GM21619 (cell line): Measurements from ENCODE around the gene LMX1A.

Source experiments
- ATAC-seq: cut with Tn5 transposase; IDR thresholded peaks from one replicate; pipeline ENCODE4 v1.9.1; 2021; ENCODE audit not compliant: unreplicated experiment

The LMX1A gene

DNA sequence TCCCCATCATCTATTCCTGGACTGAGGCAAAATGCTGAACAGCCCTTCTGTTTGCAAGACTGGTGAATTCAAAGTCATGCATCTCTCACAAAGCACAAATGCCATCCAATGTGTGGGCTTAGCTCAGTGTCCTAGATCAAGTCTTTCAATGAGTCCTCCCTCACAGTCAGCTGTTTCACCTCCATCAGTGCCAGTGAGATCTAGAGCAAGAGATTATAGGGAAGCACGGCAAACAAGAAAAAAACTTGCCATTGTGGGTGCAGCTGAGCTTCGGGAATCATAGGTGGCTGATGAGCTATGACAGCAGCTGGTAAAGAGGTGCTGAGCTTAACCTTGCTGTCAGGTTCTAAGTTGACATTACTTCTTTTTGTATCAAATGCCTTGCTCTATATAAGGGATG is 130.2 kb downstream of the LMX1A start:
- ATAC-seq, result no peak

DNA sequence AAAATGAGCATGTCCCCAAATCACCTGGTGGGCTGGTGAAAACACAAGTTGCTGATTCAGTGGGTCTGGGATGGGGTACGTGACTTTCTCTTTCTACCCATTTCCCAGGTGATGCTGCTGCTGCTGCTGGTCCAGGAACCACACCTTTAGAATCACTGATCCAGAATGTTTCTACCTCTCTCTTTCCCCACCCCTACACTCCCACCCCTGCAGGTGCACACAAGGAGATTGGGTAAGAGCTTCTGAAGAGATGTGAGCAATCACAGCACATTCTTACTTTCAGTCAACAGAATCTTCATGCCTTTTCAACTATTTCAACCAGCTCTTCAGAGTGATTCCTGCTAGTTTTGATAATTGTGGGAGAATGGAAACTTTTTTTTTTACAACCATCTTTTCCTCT is 130.9 kb downstream of the LMX1A start:
- no peak for ATAC-seq

DNA sequence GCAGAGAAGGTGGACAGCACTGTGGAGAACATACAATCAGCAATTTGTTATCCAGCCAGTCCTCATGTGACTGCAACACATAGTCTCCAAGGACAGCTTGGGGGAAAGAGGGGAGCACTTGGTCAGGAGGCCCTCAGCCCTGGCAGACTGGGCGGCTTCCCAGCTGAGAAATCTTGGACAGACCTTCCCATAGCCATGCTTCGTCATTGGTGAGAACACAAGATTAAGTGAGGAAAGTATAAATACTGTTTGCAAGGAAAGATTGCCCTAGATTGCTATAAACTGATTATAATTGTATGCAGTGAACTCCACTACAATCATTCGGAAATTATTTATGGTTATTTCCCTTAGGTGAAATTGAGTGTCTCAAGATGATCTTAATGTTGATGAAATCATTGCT is 131.5 kb downstream of the LMX1A start:
- no peak for ATAC-seq

DNA sequence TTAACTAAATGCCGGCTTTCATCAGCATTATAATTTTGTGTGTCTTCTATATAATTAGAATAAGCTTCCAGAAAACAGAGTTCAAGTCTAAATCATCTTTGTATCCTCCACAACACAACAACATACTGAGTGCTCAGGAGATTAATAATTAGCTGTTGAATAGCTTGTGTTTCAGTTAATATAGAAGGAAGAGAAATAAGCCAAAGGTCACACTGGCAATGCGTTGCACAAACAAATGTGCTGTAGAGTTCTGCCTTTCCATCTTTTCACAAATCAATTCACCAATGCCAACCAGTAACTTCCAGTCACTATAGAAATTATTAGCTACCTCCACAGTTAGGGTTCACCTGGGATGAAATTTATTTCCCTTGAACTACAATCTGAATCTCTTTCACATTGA is 132.0 kb downstream of the LMX1A start:
- ATAC-seq, result no peak

DNA sequence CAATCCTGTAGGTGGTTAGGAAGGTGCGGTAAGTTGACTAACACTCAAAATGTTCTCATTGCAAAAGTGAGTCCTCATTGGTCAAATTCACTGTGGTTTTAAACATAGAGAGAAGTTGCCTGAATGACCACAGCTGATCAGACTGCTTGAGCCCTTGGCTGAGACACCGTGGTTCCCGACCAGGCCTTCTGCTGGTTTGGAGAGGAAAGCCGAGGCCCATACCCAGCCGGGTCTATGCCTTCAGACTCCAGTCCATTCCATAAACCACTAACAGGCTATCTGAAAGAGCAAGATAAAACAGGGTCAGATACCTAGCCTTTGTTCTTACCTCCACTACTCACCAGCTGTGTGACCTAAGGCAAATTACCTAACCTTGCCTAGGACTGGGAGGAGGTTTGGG is 133.9 kb downstream of the LMX1A start:
- no peak for ATAC-seq

DNA sequence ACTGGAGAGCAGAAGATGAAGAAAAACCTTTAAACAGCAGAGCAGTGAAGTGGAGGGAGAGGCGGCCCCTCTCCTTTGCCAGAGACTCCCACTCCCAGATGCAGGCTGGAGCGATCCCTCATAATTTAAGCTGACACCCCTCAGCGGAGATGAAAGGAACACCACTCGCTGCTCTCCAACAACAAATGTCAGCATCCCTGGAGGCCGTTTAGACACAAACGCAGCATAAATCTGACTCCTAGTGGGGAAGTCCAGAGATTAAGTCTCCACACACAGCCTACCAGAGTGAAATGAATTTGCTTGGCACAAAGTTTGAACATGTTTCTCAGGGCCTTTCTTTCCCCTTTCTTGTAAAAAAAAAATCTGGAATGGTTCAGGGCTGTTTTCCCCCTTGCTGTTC is 137.8 kb downstream of the LMX1A start:
- no peak for ATAC-seq

DNA sequence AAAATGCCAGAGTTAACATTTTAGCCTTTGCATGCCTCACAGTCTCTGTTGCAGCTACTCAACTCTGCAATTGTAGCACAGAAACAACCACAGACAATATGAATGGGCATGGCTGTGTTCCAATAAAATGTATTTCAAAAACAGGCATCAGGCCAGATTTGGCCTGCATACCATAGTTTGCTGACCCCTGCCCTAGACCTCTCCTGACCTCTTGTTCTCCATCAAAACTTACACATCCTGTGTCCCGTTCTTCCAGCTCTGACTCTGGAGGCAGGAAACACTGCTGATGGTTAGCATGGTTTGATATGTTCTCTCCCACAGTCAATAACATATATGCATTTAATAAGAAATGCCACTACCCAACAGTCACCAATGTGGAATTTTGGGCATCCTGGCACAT is 138.6 kb downstream of the LMX1A start:
- no peak for ATAC-seq

DNA sequence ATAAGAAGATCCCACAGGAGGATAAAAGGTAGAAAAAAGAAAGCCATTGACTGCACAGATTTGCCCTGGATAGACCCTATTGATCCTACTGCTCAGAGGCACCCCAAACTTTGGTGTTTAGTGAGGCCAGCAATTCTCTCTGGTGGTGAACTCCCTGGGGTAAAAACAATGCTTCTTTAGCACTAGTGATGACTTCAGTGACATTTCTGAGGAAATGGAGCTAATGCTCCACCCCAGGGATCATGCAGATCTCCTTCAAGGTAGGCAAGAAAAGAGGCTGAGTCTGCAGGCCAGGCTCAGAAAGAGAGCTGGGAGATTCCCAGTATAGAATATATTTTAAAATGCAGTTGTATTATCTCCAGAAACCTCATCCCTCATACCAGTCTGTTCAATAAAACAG is 140.3 kb downstream of the LMX1A start:
- no peak for ATAC-seq

DNA sequence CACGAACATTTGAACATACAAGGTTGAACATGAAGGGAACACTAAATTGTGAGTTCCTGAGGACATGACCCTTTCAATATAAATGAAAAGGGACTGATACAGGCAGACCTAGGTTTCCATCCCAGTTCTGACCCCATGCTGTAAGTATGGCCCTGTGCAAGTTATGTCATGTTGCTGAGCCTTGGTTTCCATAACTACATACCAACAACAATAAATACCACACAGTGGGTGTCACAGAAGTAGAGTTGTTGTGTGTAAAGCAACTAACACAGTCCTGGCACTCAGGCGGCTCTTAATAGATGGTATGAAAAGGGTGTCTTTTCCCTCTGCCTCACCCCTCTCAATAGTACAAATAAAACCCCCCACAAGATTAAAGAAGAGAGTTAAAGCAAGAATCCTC is 140.8 kb downstream of the LMX1A start:
- ATAC-seq, result no peak

DNA sequence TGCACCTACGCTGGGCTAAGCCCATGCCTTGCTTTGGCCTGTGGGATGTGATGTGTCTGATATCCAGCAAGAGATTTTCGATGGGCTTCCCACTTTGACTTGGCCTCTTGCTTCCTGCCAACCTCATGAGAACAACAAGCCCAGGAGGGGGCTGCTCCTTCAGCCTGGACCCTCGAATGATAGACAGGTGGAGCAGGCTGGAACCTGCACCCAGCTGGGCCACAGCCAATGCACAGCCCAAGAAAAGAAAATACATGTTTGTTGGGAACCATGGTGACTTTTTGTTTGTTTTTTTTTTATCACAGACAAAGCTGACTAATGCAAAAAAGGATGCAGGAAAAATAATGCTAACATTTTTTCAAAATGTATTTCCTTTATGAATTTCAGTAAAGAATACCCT is 144.3 kb downstream of the LMX1A start:
- no peak for ATAC-seq

DNA sequence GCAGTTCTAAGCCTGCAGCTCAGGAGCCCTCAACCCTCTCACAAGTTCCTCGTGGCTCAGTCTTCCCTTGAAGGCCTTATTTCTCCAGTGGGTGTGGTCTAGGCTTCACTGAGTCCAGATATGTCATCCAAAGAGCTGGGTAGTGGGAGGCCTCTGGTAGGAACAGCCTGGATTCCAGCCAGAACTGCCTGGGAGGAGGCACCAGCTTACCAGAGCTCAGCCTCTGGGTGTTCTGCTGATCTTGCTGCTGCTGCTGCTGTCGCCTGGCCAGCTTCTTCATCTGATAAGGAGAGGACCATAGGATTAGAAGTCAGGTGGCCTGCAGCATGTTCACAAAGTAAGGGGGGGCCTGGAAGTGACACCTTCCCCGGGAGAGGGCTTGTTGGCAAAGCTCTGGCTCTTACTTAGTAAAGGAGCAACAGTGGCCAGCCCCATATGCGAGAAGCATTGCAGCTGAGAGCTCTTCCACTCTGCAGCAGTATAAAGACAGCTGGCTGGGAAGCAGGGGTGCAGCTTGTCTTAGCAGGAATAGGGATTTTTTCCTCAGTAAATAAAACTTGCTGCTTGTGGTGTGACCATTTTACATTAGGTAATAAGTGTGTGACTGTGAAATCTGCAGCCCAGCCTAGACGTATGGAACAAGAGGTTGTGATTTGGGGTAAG is 148.5 kb downstream of the LMX1A start:
- no peak for ATAC-seq

DNA sequence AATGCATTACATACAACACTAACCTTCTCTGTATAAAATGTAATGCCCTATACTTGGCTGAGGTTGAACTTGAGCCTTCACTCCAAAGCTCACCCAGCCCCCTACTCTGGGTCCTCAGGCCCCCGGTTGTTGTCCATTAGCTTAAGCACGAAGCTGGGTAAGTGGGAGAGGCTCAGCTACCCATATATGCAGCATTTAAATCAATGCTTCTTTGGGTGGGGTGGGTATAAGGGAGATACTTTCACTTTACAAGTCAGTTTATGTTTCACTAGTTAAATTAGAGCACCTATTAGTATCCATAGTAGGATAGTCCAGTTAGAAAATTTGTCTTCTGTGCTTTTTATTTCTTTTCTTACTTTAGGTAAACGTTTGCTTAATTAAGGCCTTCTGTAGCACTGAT is 151.4 kb downstream of the LMX1A start:
- no peak for ATAC-seq

DNA sequence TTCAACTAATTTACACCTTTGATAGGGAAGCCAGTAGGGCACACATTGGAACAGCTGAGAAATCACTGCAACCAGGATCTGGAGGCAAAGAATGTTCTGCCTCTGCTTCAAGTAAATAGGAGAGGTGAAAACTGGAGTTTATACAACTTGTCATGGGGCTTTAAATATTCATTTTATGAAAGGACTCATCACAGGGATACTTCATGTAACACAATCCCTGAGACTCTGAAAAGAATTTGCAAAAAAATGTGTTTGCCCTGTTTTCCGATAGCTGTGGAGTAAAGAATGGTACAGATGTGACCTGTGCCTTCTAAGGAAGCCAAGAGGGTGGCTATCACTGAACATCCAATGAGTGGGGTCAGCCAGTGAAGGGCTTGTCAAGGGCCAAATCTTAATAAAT is 152.0 kb downstream of the LMX1A start:
- ATAC-seq, result no peak

DNA sequence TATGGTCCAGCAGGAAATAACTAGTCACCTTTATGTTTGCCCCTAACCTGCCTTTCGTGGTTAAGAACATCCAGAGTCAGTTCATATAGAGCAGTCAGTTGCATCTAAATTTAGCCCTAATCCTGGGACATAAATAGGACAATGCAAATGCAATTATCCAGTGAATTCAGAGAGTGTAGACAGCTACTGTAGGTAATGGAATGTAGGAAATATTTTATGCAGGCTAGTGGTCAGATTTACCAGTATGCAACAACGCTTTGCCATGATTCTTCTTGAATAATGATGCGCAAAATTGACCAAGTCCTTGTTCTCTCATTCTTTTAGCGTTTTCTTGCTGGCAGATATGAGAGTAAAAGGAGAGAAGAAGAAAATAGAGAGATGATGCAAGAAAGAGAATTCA is 165.4 kb downstream of the LMX1A start:
- no peak for ATAC-seq

DNA sequence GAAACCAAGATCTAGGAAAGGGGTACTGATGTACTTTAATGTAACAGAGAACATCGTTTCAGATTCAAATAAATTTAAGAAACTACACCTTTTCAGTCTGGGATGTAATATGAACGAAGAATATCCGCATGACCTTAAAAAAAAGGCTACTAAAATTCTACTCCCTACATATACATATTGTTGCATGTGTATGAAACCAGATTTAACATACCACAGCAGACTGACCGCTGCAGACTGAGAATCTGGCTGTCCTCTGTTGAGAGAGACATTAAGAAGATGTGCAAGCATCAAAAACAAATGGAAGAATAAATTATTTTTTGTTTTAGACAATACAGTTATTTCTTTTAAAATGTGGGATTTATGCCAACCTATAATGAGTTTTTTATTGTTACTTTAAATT is 166.6 kb downstream of the LMX1A start:
- ATAC-seq, result no peak

DNA sequence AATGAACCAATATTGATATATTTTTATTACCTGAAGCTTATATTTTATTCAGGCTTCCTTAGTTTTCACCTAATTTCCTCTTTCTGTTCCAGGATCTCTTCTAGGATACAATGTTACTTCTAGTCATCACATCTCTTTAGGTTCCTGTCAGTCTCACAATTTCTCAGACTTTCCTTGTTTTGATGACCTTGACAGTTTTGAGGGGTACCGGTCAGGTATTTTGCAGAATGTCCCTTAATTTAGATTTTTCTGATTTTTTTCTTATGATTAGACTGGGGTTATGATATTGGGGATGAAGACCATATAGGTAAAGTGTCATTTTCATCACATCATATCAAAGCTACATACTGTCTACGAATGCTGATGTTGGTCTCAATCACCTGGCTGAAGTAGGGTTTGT is 167.5 kb downstream of the LMX1A start:
- ATAC-seq, result no peak

DNA sequence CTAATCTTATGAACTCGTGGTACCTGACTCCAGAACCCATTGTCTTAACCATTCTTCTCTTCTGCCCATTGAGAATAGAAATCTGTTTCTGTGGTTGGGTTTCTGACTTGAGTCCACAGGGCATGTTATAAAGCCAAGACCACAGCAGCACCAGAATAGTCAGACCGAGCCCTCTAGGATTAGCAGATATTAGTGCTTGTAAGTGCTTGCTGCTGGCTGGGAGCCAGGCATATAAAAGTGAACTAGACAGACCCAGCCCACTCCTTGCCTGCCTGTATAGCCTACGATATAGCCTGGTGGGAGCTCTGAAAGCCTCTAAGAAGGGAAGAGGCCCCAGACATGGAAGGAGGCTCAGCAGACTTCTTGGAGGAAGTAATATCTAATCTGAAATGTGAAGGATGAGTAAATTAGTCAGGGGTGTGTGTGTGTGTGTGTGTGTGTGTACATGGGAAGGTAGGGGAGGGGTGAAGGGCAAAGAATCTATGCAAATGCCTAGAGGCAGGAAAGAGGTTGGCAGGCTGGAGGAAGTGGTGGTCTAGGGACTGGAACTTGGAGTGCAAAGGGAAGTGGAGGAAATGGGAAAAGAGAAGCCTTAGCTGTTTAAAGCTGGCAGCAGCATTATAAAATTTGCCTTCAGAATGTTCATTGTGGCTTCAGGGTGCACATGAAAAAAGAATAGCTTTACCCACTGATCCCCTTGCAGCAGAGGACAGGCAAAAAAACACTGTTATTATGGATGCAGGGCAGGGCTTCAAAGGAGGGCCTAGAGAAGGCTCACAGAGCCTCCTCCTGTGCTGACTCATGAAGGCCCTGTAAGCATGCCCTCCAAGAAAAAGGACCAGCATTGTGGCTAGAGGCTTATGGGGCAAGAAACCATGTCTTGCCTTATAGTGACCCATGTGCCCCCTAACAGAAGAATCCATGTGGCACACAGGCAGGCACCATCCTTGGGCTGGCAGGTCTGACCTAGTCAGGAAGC is 169.2 kb downstream of the LMX1A start:
- ATAC-seq, result no peak

DNA sequence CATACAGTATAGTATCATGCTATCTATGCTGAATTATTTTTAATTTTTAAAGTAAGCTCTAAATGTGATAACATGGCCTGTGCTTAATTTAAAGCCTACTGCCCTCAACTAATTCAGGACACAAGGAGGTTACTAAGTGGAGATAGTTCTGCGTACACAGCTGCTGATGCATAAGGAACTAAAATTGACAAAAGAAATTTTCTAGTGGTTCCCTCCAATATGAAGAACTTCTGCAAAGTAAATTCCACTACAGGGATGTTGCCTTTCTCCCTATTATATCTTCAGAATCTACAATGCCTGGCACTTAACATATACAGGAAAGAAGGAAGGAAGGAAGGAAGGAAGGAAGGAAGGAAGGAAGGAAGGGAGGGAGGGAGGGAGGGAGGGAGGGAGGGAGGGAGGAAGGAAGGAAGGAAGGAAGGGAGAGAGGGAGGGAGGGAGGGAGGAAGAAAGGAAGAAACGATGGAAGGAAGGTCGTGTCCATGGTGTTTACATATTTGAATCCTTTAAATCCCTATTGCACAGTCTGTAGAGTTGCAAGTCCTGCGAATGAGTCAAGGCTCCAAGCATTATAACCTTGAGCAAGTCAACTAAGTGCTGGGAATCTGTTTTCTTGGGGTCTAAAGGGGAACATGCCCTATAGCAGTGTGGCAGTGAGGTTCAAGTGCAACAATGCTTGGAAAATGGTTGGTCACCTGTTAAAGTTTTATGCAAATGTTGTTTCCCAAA is 171.2 kb downstream of the LMX1A start:
- ATAC-seq, result no peak

DNA sequence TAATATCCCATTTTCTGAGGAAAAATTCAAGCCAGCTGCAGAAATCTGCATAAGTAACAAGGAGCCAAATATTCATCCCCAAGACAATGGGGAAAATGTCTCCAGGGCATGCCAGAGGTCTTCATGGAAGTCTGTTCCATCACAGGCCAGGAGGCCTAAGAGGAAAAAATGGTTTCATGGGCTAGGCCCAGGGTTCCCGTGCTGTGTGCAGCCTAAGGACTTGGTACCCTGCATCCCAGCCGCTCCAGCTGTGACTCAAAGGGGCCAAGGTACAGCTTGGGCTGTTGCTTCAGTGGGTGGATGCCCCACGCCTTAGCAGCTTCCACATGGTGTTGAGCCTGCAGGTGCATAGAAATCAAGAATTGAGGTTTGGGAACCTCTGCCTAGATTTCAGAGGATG is 173.5 kb downstream of the LMX1A start:
- ATAC-seq, result no peak

DNA sequence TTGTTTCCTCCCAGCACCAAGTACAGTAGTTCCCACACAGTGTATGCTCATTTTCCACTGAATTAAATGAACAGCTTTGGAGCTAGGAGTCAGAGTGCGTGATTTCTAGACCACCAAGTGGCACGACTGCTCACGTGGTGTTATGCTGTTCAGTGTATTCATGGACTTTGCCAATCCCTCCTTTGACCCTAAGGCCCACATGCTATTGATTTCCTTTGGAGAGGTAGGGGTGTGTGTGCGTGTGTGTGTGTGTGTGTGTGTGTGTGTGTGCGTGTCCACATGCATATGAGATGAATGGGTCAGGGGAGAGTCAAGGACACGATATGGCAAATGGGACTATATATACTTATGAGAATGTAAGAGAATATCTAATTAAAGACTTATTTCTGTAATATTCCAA is 177.2 kb downstream of the LMX1A start:
- ATAC-seq, result no peak

DNA sequence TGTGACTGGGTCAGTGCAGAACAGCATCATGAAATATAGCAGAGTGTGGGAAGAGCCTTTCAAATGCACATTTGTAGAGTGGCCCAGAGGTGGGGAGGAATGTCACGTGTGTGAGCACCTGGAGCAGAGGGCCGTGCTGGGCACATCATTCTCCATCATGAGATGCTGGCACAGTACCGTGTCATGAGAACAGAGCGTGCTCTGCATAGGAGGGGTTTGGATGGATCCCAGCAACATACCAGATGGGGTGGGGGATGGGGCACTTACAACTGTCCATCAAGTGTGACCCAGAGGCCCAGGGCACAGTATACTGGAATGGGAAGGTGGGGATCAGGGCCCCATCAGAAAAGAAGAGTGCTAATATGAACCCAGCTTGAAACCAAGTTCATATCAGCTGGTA is 182.0 kb downstream of the LMX1A start:
- no peak for ATAC-seq

DNA sequence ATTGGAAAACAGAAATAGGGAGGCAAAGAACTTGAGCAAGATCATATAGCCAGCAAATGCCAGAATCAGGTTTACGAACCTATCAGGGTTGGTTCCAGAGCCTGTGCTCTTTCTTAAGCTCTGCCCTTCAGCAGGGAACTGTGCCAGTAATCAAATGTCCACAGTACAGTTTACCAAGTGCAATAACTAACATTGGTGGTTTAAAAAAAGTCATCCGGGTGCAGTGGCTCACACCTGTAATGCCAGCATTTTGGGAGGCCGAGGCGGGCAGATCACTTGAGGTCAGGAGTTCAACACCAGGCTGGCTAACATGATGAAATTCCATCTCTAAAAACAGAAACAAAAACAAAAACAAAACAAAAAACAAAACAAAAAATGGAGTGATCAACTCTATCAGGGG is 182.7 kb downstream of the LMX1A start:
- no peak for ATAC-seq
